ENCODE measurements around the gene CCDC171. TPM values are rescaled to one million over a fixed set of nuclear protein-coding genes. Genes with fewer than 3 reads are reported as not detected.

CCDC171 gene
- polyA plus RNA-seq, 1 donor from 2014 or later = 9.1 TPM

- TF ChIP-seq POLR2AphosphoS5 (IDR thresholded peaks at IDR 0.05) (no peak), RAD21 (conservative IDR thresholded peaks at IDR 0.05) (no peak), REST (IDR thresholded peaks at IDR 0.05; ENCODE audit: borderline replicate concordance) (no peak), EP300 (conservative IDR thresholded peaks at IDR 0.05; ENCODE audit: poor library complexity, severe bottlenecking) (no peak), SMC3 (conservative IDR thresholded peaks at IDR 0.05; ENCODE audit: poor library complexity) (no peak), EZH2 (IDR thresholded peaks at IDR 0.05; ENCODE audit: borderline replicate concordance, insufficient read depth, low read length, poor library complexity, severe bottlenecking) (no peak), MXI1 (conservative IDR thresholded peaks at IDR 0.05; ENCODE audit: poor library complexity, severe bottlenecking) (no peak), TAF1 (IDR thresholded peaks at IDR 0.05; ENCODE audit: low read depth) (no peak)
- TF ChIP-seq, protein P1, sequence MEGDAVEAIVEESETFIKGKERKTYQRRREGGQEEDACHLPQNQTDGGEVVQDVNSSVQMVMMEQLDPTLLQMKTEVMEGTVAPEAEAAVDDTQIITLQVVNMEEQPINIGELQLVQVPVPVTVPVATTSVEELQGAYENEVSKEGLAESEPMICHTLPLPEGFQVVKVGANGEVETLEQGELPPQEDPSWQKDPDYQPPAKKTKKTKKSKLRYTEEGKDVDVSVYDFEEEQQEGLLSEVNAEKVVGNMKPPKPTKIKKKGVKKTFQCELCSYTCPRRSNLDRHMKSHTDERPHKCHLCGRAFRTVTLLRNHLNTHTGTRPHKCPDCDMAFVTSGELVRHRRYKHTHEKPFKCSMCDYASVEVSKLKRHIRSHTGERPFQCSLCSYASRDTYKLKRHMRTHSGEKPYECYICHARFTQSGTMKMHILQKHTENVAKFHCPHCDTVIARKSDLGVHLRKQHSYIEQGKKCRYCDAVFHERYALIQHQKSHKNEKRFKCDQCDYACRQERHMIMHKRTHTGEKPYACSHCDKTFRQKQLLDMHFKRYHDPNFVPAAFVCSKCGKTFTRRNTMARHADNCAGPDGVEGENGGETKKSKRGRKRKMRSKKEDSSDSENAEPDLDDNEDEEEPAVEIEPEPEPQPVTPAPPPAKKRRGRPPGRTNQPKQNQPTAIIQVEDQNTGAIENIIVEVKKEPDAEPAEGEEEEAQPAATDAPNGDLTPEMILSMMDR (IDR thresholded peaks at IDR 0.05; ENCODE audit: poor library complexity, severe bottlenecking) = no peak
Measured at GRCh38 chr9:15707000-15707399, 154.2 kb downstream of the CCDC171 start.

DNA sequence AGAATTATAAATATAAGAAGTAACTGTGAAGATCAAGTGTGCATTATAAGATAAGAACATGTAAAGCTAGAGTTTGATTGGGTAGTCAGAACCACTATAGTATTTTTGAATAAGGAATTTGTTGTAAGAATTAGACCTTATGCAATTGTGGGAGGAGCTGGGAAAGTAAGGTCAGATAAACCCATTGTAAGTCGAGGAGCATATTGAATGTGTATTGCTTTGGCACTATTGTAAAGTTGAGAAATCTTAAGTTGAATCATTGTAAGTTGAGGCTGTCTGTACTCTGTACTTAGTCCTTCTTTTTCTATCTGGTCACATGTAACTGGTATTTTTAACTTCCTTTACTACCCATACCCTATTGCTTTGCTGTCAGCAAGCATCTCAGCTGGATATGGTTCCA, 158.7 kb downstream of the CCDC171 start:
- H4K20me1 ChIP-seq (ENCODE audit: insufficient read depth) = no peaks in the 10 kb centered on the region
- no peaks in the 10 kb centered on the region for H3K9me3 ChIP-seq (ENCODE audit: low read length)
- no peaks in the 10 kb centered on the region for H3K27me3 ChIP-seq (ENCODE audit: insufficient read depth, low read depth, low read length)
- no peaks in the 10 kb centered on the region for H3K36me3 ChIP-seq (ENCODE audit: insufficient read depth, low read length)
- TF ChIP-seq EP300 (conservative IDR thresholded peaks at IDR 0.05; ENCODE audit: poor library complexity, severe bottlenecking) (no peak), MXI1 (conservative IDR thresholded peaks at IDR 0.05; ENCODE audit: poor library complexity, severe bottlenecking) (no peak), TAF1 (IDR thresholded peaks at IDR 0.05; ENCODE audit: low read depth) (no peak), POLR2AphosphoS5 (IDR thresholded peaks at IDR 0.05) (no peak), REST (IDR thresholded peaks at IDR 0.05; ENCODE audit: borderline replicate concordance) (no peak), SMC3 (conservative IDR thresholded peaks at IDR 0.05; ENCODE audit: poor library complexity) (no peak), RAD21 (conservative IDR thresholded peaks at IDR 0.05) (no peak), EZH2 (IDR thresholded peaks at IDR 0.05; ENCODE audit: borderline replicate concordance, insufficient read depth, low read length, poor library complexity, severe bottlenecking) (no peak)
- TF ChIP-seq, protein P1 (IDR thresholded peaks at IDR 0.05; ENCODE audit: poor library complexity, severe bottlenecking) = no peak
- H3K27ac ChIP-seq (ENCODE audit: low read length) = no peak overlapping the region
- H3F3A ChIP-seq (ENCODE audit: insufficient read depth, low read length, poor library complexity, severe bottlenecking) = no peaks in the 10 kb centered on the region
- no peak overlapping the region for H3K4me2 ChIP-seq (ENCODE audit: low read length)
- no peak overlapping the region for H3K9ac ChIP-seq (ENCODE audit: low read length)
- no peaks in the 10 kb centered on the region for H3K9me2 ChIP-seq (ENCODE audit: insufficient read depth, low read length)
- H3K79me2 ChIP-seq (replicated peaks; ENCODE audit: insufficient read depth, low read length) = no peaks in the 10 kb centered on the region
- H2AFZ ChIP-seq (ENCODE audit: low read depth, low read length) = no peak overlapping the region
- H3K4me3 ChIP-seq (ENCODE audit: low read length) = no peak overlapping the region

More at GRCh38 chr9:15707000-15707399, 154.2 kb downstream of the CCDC171 start:
- Histone ChIP-seq H3K9ac (ENCODE audit: low read length) (no peak overlapping the region), H3K9me3 (ENCODE audit: low read length) (no peaks in the 10 kb centered on the region), H4K20me1 (ENCODE audit: insufficient read depth) (no peaks in the 10 kb centered on the region), H3K27me3 (ENCODE audit: insufficient read depth, low read depth, low read length) (no peaks in the 10 kb centered on the region), H3K4me3 (ENCODE audit: low read length) (no peak overlapping the region), H2AFZ (ENCODE audit: low read depth, low read length) (no peak overlapping the region), H3K9me2 (ENCODE audit: insufficient read depth, low read length) (no peaks in the 10 kb centered on the region), H3K36me3 (ENCODE audit: insufficient read depth, low read length) (no peaks in the 10 kb centered on the region), H3K4me2 (ENCODE audit: low read length) (no peak overlapping the region), H3K79me2 (replicated peaks; ENCODE audit: insufficient read depth, low read length) (no peaks in the 10 kb centered on the region), H3F3A (ENCODE audit: insufficient read depth, low read length, poor library complexity, severe bottlenecking) (no peaks in the 10 kb centered on the region), H3K27ac (ENCODE audit: low read length) (no peak overlapping the region)
